IMR-90 (cell line): ENCODE measurements around the gene MAPRE3.

Experiments used
- CHD1 ChIP-seq: IDR thresholded peaks from 2 replicates; pipeline ENCODE4 v1.6.1; 2012; ENCODE audit warnings: low read depth, low read length, improper control_type of control experiment
- CTCF ChIP-seq: conservative IDR thresholded peaks from 2 replicates; pipeline ENCODE4 v1.5.1; 2012; ENCODE audit warnings: mild to moderate bottlenecking, low read depth, low read length, improper control_type of control experiment
- NFE2L2 ChIP-seq: fragments of 150-350 bp; IDR thresholded peaks from 2 replicates; pipeline ENCODE4 v1.6.1; 2016; ENCODE audit warnings: low read depth, mild to moderate bottlenecking, low read length
- POLR2A ChIP-seq: IDR thresholded peaks from 2 replicates; pipeline ENCODE4 v1.6.1; 2012; ENCODE audit warnings: mild to moderate bottlenecking, low read depth, low read length
- RFX5 ChIP-seq: IDR thresholded peaks from 2 replicates; pipeline ENCODE4 v1.8.0; 2012; ENCODE audit warnings: low read depth, mild to moderate bottlenecking, low read length, moderate library complexity
- SMC3 ChIP-seq: fragments of 150-350 bp; IDR thresholded peaks from 2 replicates; pipeline ENCODE4 v1.6.1; 2016; ENCODE audit warnings: low read depth, mild to moderate bottlenecking, antibody characterized with exemption, low read length, moderate library complexity
- USF2 ChIP-seq: fragments of 150-350 bp; IDR thresholded peaks from 2 replicates; pipeline ENCODE4 v1.6.1; 2017; ENCODE audit warnings: mild to moderate bottlenecking, antibody characterized with exemption, low read length, low read depth

- TF ChIP-seq POLR2A (no peak), CTCF (no peak), NFE2L2 (no peak), SMC3 (no peak), USF2 (no peak), CHD1 (no peak), RFX5 (no peak)
These were observed 88.8 kb downstream of the MAPRE3 start for GRCh38 chr2:27059141-27059820.
